ENCODE data around the gene TAOK2. TPM values are rescaled to one million over a fixed set of nuclear protein-coding genes. Genes with fewer than 3 reads are reported as not detected.

TAOK2 gene
- total and polyA plus RNA-seq, 2 of the 13 experiments (the other 11 are each of a cell fraction or from before 2014, with no cell fraction given), result 17.4 to 43.2 TPM

DNA sequence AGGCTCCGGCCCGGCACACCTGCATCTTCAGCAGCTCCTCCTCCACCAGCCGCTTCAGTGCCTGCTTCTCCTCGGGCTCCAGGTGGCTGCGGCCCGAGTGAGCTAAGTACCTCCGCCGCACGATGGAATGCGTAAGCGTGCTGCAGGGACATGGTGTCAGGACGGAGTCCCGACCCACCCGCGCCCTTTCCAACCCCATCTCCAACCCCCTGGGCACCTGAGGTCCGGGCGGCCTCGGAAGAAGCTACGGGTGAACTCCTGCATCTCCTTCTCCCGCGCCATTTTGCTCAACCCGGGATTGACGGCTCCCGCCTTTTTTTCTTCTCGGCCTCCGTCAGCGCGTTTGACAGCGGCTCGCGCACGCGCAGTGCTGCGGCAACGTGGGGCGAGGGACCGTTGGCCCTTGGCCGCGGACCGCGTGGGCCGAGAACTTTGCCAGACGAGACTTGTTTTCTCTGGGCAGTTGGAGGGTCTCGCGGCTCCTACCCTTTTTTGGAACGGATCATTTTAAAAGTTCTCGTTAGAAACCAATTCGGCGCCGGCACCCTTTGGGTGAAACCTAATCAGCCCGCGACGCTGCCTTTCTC, 21.7 kb downstream of the TAOK2 start, which contains the start of gene HIRIP3 (continued):
- TF ChIP-seq, protein P1, sequence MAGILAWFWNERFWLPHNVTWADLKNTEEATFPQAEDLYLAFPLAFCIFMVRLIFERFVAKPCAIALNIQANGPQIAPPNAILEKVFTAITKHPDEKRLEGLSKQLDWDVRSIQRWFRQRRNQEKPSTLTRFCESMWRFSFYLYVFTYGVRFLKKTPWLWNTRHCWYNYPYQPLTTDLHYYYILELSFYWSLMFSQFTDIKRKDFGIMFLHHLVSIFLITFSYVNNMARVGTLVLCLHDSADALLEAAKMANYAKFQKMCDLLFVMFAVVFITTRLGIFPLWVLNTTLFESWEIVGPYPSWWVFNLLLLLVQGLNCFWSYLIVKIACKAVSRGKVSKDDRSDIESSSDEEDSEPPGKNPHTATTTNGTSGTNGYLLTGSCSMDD (CRISPR knock-in tag; IDR thresholded peaks at IDR 0.05), result peak; percentile 78; the same call in 1 of the 2 replicates
- TF ChIP-seq, protein P2, sequence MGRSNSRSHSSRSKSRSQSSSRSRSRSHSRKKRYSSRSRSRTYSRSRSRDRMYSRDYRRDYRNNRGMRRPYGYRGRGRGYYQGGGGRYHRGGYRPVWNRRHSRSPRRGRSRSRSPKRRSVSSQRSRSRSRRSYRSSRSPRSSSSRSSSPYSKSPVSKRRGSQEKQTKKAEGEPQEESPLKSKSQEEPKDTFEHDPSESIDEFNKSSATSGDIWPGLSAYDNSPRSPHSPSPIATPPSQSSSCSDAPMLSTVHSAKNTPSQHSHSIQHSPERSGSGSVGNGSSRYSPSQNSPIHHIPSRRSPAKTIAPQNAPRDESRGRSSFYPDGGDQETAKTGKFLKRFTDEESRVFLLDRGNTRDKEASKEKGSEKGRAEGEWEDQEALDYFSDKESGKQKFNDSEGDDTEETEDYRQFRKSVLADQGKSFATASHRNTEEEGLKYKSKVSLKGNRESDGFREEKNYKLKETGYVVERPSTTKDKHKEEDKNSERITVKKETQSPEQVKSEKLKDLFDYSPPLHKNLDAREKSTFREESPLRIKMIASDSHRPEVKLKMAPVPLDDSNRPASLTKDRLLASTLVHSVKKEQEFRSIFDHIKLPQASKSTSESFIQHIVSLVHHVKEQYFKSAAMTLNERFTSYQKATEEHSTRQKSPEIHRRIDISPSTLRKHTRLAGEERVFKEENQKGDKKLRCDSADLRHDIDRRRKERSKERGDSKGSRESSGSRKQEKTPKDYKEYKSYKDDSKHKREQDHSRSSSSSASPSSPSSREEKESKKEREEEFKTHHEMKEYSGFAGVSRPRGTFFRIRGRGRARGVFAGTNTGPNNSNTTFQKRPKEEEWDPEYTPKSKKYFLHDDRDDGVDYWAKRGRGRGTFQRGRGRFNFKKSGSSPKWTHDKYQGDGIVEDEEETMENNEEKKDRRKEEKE (IDR thresholded peaks at IDR 0.05), result no peak
- TF ChIP-seq PAX8 (CRISPR knock-in tag; IDR thresholded peaks at IDR 0.05; ENCODE audit: borderline replicate concordance), result no peak
- 0 out of 2 replicates have a peak, but pooled peaks have one; percentile 2 for TF ChIP-seq PAWR (CRISPR knock-in tag; IDR thresholded peaks at IDR 0.05; ENCODE audit: borderline replicate concordance)
- no peak for TF ChIP-seq MAFK (conservative IDR thresholded peaks at IDR 0.05 in 1 of 2, IDR thresholded peaks at IDR 0.05 in 1 of 2; ENCODE audit: low read length in 2 of 2)
- no peak for TF ChIP-seq TBP (CRISPR knock-in tag; IDR thresholded peaks at IDR 0.05)
- TF ChIP-seq ZNF616 (CRISPR knock-in tag; IDR thresholded peaks at IDR 0.05; ENCODE audit: low read depth), result 0 out of 2 replicates have a peak, but pooled peaks have one; percentile 63
- peak; percentile 84 for TF ChIP-seq BRCA1 (CRISPR knock-in tag; IDR thresholded peaks at IDR 0.05)
- no peak for TF ChIP-seq ZNF335 (CRISPR knock-in tag; IDR thresholded peaks at IDR 0.05)
- TF ChIP-seq SOX5 (CRISPR knock-in tag; IDR thresholded peaks at IDR 0.05; ENCODE audit: borderline replicate concordance), result no peak
- TF ChIP-seq SYNCRIP (IDR thresholded peaks at IDR 0.05; ENCODE audit: insufficient read depth, low read depth, low read length), result no peak
- TF ChIP-seq ZNF773 (CRISPR knock-in tag; IDR thresholded peaks at IDR 0.05; ENCODE audit: borderline replicate concordance), result peak; percentile 84; the same call in 1 of the 2 replicates
- TF ChIP-seq ZNF629 (CRISPR knock-in tag; conservative IDR thresholded peaks at IDR 0.05), result peak; percentile 5; the same call in 1 of the 2 replicates
- 0 out of 2 replicates have a peak, but pooled peaks have one; percentile 28 for TF ChIP-seq ZSCAN5A (CRISPR knock-in tag; IDR thresholded peaks at IDR 0.05; ENCODE audit: borderline replicate concordance)
- TF ChIP-seq, protein P3, sequence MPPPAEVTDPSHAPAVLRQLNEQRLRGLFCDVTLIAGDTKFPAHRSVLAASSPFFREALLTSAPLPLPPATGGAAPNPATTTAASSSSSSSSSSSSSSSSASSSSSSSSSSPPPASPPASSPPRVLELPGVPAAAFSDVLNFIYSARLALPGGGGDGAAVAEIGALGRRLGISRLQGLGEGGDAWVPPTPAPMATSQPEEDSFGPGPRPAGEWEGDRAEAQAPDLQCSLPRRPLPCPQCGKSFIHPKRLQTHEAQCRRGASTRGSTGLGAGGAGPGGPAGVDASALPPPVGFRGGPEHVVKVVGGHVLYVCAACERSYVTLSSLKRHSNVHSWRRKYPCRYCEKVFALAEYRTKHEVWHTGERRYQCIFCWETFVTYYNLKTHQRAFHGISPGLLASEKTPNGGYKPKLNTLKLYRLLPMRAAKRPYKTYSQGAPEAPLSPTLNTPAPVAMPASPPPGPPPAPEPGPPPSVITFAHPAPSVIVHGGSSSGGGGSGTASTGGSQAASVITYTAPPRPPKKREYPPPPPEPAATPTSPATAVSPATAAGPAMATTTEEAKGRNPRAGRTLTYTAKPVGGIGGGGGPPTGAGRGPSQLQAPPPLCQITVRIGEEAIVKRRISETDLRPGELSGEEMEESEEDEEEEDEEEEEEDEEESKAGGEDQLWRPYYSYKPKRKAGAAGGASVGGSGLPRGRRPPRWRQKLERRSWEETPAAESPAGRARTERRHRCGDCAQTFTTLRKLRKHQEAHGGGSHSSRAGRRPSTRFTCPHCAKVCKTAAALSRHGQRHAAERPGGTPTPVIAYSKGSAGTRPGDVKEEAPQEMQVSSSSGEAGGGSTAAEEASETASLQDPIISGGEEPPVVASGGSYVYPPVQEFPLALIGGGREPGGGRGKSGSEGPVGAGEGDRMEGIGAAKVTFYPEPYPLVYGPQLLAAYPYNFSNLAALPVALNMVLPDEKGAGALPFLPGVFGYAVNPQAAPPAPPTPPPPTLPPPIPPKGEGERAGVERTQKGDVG (CRISPR knock-in tag; IDR thresholded peaks at IDR 0.05; ENCODE audit: borderline replicate concordance), result 0 out of 2 replicates have a peak, but pooled peaks have one; percentile 23
- TF ChIP-seq, protein P4, sequence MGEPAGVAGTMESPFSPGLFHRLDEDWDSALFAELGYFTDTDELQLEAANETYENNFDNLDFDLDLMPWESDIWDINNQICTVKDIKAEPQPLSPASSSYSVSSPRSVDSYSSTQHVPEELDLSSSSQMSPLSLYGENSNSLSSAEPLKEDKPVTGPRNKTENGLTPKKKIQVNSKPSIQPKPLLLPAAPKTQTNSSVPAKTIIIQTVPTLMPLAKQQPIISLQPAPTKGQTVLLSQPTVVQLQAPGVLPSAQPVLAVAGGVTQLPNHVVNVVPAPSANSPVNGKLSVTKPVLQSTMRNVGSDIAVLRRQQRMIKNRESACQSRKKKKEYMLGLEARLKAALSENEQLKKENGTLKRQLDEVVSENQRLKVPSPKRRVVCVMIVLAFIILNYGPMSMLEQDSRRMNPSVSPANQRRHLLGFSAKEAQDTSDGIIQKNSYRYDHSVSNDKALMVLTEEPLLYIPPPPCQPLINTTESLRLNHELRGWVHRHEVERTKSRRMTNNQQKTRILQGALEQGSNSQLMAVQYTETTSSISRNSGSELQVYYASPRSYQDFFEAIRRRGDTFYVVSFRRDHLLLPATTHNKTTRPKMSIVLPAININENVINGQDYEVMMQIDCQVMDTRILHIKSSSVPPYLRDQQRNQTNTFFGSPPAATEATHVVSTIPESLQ (CRISPR knock-in tag; conservative IDR thresholded peaks at IDR 0.05), result 0 out of 2 replicates have a peak, but pooled peaks have one; percentile 9

Measured in HepG2 (cell line).